ENCODE results near the gene EXOC4. TPM values are rescaled to one million over a fixed set of nuclear protein-coding genes. Genes with fewer than 3 reads are reported as not detected.

Gene EXOC4
- total RNA-seq, 1 experiment from 2014 or later, result 62.4 TPM

DNA sequence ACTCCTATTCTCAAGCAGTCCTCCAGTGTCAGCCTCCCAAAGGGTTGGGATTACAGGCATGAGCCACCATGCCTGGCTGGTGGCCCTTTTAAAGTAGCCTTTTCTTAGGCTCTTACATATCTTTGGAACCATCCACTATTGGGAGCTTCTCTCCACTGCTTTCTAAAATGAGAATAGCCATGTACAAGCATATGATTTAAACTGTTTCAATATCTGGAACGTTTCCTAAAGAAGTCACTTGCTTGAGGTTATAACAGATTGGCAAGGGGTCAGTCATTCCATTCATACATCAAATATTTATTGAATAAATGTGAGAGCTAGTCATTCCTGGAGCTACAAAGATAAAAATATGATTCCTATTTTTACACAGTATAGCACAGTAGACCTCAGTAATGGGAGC is 776.9 kb downstream of the EXOC4 start:
- in situ Hi-C loops (cut with HindIII; ENCODE audit: low sequenced_read_pairs), result no loop called here
- no peak for DNase-seq (ENCODE audit: low spot score)

DNA sequence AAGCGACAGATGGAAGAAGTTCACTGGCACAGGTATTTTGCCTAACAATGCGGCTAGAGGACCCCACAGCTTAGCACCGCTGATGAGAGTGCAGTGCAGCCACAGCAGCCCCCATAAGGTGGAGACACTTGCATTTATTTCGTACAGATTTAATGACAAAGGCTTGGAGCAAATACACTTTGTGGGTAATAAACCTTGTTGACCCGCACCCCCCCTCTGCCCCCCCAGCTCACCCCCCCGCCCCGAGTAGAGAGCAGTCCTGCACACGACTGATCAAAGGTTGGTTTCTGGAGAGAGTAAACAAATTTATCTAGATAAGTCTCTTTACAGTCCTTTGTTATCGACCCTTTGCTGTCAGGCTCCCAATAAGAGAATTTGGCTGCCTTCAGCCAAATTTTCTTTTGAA is 777.6 kb downstream of the EXOC4 start:
- DNase-seq (ENCODE audit: low spot score), result no peak
- in situ Hi-C loops (cut with HindIII; ENCODE audit: low sequenced_read_pairs), result no loop called here

DNA sequence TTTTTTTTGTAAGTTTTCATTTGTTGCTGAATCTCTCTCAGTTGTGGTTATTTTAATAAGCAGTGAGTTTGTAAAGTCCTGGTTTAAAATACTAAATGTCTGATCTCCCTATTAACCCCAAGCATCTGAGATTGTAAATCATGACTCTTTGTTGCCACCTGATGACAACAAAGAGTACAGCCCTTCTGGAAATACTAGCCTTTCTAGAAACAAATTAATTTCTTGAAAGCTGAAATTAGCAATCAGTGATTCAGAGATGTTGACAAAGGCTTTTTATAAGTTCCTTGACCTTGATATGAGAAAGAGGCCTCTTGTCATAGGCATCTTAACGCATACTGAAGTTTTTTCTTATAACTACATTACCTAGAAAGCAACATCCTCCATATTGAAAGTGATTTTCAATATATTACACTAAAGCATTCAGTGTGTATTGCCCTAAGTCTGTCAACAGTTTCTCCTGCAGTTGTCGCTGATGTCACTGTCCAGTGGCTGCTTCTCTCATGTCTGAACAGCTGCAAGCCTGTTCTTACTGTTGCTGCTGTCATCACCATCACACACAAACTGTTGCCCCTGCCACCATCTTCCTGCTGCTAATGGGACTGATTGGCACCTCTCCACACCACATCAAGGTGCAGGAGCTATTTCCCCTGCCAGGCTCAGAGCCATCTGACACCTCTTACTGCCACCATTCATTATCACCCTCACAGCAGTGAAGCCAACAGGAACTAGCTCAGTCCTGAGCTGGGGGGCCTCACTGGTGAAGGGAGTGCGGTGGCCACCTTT is 779.1 kb downstream of the EXOC4 start:
- in situ Hi-C loops (cut with HindIII; ENCODE audit: low sequenced_read_pairs), result no loop called here

DNA sequence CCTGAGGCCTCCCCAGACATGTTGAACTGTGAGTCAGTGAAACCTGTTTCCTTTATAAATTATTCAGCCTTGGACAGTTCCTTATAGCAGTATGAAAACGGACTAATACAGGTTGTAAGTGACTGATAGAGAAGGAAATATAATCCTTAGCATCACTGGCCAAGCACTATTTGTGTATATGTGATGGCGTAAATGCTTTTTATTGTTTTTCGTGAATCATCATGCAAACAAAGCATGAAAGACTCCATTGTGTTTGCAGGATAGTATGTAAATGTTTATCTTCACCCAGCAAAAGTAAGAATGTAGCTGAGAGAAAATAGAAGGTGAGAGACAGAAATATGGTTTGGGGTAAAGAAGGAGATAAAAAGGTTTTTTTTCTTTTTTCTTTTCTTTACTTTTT is 781.8 kb downstream of the EXOC4 start:
- no peak for DNase-seq (ENCODE audit: low spot score)
- in situ Hi-C loops (cut with HindIII; ENCODE audit: low sequenced_read_pairs), result no loop called here

More for the DNA sequence above, 779.1 kb downstream of the EXOC4 start:
- DNase-seq (ENCODE audit: low spot score), result no peak

DNA sequence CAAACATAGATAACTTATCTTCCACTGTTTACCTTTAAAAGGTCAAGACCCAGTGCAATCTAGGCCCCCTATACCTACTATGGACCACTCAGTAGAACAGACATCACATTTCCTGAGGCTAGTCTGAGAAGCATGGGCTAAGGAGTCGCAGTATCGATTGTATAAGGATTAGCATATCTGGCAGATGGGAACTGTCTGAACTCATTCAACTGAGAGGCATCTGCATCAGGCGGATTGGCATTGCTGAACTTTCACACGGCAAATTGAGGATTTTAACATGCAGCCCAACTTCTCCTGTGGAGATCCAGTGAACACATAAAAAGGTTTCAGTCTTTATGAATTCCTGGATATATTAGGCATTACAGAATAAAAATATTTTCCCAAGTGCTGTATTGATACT is 785.1 kb downstream of the EXOC4 start:
- in situ Hi-C loops (cut with HindIII; ENCODE audit: low sequenced_read_pairs), result no loop called here
- no peak for DNase-seq (ENCODE audit: low spot score)

DNA sequence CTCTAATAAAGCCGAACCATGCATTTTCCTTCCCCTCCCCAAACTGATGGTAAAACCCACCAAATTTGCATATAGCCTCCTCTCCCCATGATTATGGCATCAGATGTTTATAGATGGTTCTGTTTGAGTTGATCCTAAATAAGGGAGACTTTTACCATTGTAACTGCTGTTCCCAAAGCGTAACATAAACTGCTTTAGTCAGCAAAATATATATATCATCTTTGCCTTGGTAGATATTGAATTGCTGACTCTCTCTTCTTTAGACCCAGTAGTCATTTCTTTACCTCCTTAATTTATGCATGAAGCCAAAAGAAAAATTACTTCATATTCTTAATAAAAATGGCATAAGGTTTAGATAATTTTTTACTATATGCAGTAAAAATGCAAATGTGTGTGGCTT is 788.1 kb downstream of the EXOC4 start:
- DNase-seq (ENCODE audit: low spot score), result no peak
- in situ Hi-C loops (cut with HindIII; ENCODE audit: low sequenced_read_pairs), result no loop called here

DNA sequence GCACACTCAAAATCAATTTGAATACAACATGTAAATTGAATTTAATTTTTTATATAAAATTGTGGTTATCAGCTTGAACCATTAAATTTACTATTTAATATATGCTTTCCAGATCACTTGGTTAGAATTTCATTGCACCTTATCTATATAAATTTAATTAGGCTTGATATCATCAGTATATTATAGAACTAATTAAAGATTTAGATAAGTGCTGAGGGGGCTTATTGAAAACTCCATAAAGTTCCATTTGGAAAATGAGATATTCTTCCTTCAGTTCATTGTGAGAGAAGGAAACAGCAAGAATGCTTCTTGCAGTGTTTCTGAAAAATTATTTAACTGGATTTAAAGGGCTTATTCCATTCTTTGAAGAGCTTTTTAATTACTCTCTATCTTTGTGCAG is 788.6 kb downstream of the EXOC4 start:
- in situ Hi-C loops (cut with HindIII; ENCODE audit: low sequenced_read_pairs), result no loop called here
- DNase-seq (ENCODE audit: low spot score), result no peak

DNA sequence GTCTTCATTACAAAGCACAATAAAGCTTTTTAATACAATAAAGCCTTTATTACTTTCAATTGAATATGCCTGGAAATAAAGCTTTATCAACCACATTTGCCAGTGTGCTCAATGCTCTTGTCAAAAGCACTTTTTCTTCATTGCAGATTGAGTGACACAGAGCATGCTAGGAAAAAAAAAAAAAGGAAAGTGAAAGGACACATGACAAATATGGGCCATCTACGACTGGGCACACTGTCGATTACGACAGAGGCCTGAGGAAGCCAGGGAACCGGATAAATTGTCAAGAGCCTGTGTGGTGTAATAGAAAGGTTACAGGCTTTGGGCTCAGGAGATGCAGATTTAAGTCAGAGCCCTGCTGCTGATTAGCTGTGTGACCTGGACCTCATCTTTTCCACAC is 789.4 kb downstream of the EXOC4 start:
- DNase-seq (ENCODE audit: low spot score), result no peak
- in situ Hi-C loops (cut with HindIII; ENCODE audit: low sequenced_read_pairs), result no loop called here

DNA sequence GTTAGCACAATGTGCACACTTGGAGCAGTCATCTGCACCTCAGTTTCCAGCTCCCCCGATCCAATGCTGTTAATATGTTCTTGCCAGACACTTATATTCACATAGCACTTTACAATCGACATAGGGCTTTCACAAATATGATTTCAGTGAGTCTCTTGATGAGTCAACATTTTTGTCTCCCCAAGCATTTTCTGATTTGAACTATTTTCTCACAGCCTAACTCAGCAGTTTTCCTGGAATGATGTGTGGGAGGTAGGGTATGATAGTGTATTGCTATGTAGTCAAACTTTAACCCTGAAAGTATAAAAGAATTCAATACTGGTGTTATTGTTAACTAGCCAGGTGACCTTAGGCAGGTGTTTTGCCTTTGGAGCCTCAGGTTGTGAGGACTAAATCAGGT is 791.8 kb downstream of the EXOC4 start:
- in situ Hi-C loops (cut with HindIII; ENCODE audit: low sequenced_read_pairs), result no loop called here
- DNase-seq (ENCODE audit: low spot score), result no peak

DNA sequence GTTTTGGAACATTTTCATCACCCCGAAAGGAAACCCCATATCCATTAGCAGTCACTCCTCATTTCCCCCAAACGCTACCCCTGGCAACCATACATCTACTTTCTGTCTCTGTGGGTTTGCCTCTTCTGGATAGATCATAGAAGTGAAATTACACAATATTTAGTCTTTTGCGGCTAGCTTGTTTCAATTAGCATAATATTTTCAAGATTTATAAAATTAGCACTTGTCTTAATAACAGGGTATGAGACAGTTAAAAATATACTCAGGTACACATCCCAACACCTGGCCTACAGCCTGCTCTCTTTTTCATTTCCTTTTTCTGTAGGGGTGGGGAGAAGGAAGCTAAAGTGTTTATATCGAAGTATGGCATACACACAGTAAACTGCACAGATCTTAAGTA is 792.8 kb downstream of the EXOC4 start:
- DNase-seq (ENCODE audit: low spot score), result no peak
- in situ Hi-C loops (cut with HindIII; ENCODE audit: low sequenced_read_pairs), result no loop called here

DNA sequence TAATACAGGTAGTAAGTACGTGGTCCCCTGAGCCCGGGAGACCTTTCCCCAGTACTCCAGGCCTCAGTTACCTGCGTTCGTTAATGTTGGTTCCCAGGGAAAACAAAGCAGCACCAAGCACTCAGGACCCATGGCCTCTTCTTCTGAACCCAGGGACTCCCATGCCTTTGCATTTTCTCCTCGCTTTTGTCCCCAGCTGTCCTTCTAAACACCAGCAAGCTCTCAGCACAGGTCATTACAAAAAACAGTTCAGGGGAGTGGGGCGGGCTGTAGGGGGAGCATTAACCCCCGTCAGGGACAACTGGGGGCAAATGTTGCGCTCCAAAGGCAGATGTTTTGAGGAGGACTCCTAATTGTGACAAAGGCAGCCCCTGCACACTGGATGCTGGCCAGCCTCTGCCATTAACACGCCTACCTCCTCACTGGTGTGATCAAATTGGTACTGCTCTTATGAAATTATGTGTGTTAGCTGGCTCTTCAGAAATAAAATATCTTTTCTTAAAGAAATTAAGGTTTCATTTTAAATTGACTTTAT is 793.8 kb downstream of the EXOC4 start:
- no peak for DNase-seq (ENCODE audit: low spot score)
- in situ Hi-C loops (cut with HindIII; ENCODE audit: low sequenced_read_pairs), result no loop called here

DNA sequence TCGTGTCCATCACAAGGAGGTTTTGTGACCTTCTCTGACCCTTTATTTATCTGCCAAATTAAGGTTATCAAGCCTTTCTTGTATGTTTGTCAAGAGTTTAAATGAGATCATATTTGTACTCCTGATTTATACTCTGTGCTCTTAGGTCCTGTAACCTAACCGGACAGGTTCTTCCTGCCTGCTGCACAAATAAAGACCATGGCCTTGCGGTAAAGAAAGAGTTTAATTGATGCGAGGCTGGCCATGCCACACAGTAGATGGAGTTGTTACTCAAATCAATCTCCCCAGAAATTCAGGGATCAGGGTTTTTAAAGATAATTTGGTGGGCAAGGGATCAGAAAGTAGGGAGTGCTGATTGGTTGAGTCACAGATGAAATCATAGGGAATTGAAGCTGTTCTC is 794.8 kb downstream of the EXOC4 start:
- DNase-seq (ENCODE audit: low spot score), result no peak
- in situ Hi-C loops (cut with HindIII; ENCODE audit: low sequenced_read_pairs), result no loop called here

DNA sequence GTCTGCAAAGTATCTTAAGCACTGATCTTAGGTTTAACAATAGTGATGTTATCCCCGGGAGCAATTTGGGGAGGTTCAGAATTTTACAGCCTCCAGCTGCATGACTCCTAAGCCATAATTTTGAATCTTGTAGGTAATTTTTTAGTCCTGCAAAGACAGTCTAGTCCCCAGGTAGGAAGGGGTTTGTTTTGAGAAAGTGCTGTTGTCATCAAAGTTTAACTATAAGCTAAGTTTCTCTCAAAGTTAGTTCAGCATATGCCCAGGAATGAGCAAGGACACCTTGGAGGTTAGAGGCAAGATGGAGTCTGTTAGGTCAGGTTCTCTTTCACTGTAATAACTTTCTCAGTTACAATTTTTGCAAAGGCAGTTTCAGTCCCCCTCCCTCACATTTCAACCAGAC is 795.3 kb downstream of the EXOC4 start:
- no peak for DNase-seq (ENCODE audit: low spot score)
- in situ Hi-C loops (cut with HindIII; ENCODE audit: low sequenced_read_pairs), result no loop called here

DNA sequence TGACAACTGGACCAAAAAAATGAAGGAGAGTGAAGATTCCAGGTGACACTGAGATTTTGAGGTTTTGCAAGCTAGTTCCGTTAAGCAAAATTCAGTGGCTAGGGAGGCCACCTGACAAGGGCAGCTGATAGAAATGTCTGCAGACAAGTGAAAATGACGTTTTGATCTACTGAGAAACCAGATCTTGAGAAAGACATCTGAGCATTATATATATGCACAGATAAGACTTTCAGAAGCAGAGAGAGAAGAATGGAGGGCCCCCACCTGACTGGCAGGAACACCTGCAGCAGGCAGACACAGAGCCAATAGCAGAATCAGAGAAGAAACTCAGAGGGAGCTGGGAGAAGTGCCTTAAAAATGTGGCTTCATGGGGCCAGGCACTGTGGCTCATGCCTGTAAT is 798.1 kb downstream of the EXOC4 start:
- in situ Hi-C loops (cut with HindIII; ENCODE audit: low sequenced_read_pairs), result no loop called here
- DNase-seq (ENCODE audit: low spot score), result no peak

DNA sequence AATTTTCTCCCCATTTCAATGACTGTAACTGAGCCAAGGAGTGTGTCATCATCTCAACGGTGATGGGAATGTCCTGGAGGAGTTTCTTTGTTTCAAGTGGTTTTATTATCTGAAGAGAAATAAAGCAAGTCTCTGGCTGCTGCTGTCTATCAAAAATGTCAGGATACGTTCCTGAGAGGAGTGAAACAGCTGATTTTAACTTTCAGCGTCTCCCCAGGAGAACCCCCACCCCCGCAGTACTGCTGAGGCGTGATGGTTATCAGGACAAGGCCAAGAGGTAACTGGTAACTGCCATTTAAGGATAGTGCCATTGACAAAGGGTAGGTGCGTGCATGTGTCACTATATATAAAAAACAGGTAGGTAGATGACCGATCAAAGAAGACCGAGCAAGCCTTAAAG is 803.9 kb downstream of the EXOC4 start:
- in situ Hi-C loops (cut with HindIII; ENCODE audit: low sequenced_read_pairs), result no loop called here
- DNase-seq (ENCODE audit: low spot score), result no peak

DNA sequence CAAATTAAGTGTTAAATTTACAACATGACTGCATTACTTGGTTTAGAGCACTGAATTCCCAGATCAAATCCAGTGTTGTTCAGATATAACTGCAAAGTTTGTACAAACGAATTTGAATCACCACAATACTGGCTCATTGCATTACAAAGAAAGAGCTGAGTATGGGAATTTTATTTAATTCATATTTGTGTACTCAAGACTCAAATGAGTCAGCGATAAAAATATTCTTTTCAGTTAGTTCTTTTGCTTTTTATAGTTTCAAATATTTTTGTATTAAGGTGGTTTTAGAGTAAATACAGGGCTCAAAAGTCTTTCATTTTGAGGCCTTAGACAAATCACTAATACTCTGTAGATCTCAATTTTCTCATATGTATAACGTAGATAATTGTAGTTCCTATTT is 805.6 kb downstream of the EXOC4 start:
- DNase-seq (ENCODE audit: low spot score), result no peak
- in situ Hi-C loops (cut with HindIII; ENCODE audit: low sequenced_read_pairs), result no loop called here

DNA sequence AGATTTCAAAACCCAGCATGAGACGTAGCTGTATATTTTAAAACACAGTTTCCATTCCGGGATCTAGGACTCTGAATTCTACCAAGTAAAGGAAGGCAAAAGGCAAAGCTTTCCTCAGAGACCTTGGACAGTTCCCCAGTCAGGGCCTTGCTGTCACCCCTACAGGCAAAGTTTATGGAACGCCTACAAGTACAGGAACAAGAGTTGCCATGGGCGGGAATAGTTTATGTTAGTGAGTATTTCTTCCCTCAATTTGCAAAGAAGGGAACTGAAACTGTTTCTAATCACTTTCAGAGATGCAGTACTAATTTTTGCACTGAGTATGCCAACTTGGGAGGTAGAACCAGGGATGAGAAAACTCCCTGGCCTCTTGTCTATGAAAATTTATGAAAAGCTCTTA is 806.1 kb downstream of the EXOC4 start:
- no peak for DNase-seq (ENCODE audit: low spot score)
- in situ Hi-C loops (cut with HindIII; ENCODE audit: low sequenced_read_pairs), result no loop called here

DNA sequence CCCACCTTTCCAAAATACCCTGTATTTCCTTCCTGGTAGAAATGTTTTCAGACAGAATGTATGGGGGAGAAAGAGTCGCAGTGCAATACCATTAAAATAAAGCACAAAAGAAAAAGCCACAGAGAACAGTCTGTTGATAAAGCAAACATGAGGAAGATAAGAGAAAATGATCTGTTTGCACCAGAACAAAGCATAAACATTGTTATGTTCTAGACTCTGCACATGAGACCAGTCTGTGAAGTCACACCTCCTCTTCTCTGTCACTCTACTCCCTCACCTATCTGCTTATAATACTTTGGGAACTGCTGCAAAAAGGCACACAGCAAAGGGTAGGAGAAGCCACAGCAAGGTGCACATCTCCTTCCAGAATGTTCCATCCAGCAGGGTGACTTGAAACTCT is 807.0 kb downstream of the EXOC4 start:
- in situ Hi-C loops (cut with HindIII; ENCODE audit: low sequenced_read_pairs), result no loop called here
- DNase-seq (ENCODE audit: low spot score), result no peak

DNA sequence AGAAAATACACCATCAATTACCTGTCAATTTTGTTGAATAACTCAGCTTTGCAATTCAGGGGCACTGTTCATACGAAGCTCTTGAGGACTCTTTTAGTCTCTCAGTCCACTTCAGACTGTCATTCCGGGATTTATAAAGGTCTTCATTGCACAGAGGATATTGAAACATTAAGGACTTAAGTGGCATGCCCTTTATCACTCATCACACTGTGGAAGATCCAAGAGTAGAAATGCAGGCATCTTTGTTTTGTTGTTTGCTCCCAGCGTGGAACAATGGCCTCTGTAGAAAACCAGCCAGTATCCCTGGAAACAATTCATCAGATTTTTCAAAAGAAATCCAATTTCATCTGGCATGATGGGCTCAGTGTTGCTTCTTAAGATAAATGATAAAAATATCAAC is 808.0 kb downstream of the EXOC4 start:
- in situ Hi-C loops (cut with HindIII; ENCODE audit: low sequenced_read_pairs), result no loop called here
- no peak for DNase-seq (ENCODE audit: low spot score)

DNA sequence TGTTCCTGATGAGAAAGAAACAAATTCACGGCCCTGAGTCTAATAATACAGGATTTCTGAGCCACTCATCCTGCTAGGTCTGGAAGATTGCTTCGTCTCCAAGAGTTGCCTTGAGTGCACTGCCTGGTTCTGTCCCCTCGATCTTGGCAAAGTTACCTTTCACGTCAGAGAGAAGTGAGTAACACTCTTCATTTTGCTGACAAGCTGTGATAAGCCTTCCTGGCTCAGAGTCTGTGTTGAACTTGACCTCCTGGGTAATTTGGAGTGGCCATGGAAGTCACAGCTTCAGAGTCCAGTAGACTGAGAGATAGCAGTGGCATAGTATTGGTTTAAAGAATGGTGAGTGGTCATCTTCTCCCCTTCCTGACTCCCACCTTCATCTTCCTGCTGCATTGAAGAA is 809.6 kb downstream of the EXOC4 start:
- in situ Hi-C loops (cut with HindIII; ENCODE audit: low sequenced_read_pairs), result no loop called here
- no peak for DNase-seq (ENCODE audit: low spot score)

DNA sequence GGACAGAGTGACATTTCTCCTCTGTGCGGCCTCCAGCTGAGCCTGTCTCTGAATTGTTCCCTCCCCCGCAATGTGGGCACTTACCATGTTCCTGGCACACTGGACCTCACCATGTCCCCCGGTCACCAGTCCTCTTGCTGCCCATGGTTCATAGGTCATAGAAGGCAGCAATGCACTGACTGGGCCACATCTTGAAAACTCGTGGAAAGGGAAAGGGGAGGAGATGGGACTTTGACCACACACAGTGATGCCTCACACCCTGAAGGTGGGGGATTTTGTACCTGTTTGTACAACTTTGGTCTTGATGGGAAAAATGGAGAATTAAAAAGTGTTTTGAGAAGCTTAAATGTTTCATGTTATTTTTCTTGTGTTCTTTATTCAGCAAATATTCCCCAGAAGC is 812.5 kb downstream of the EXOC4 start:
- DNase-seq (ENCODE audit: low spot score), result no peak
- in situ Hi-C loops (cut with HindIII; ENCODE audit: low sequenced_read_pairs), result no loop called here

Data from G401 (cell line).